Naive thymus-derived CD8-positive, alpha-beta T cell (primary cell): ENCODE results near the gene CTCF. TPM values are rescaled to one million over a fixed set of nuclear protein-coding genes. Genes with fewer than 3 reads are reported as not detected.

Experiments used
- ATAC-seq, 2 donors: fragments of 150-1000 bp; cut with Tn5 transposase in 1 of 2; sonication (Bioruptor Pico), chemical (Tn5 transposase) in 1 of 2; 1 replicate in 1 of 2; 2 replicates in 1 of 2; pipeline ENCODE4 v1.10.0; 2021; ENCODE audit warnings: mild to moderate bottlenecking in 2 of 2, moderate library complexity in 2 of 2
- POLR2A ChIA-PET: fragments of 350-600 bp; sonication (Branson Sonifier 250); formaldehyde crosslinking; loops from one replicate; lab custom pipeline; 2021; ENCODE audit warnings: antibody characterized with exemption; lab: Charles Lee
- DNase-seq, 10 donors: peaks; one replicate each; pipeline versions ENCODE4 v3.0.0 to v3.0.0-alpha.2; 2020 to 2022
- H3K27ac Mint-ChIP-seq, 10 donors: one replicate each; pipeline ENCODE4 v1.8.0; 2020 to 2022; ENCODE audit warnings: mild to moderate bottlenecking in 10 of 10, mixed read lengths in 10 of 10, moderate library complexity in 4 of 10, inconsistent platforms in 1 of 10
- H3K27me3 Mint-ChIP-seq, 5 donors: one replicate each; pipeline ENCODE4 v1.8.0; 2021 to 2022; ENCODE audit warnings: mixed read lengths in 5 of 5
- H3K36me3 Mint-ChIP-seq, 3 donors: one replicate each; pipeline ENCODE4 v1.8.0; 2020 to 2022; ENCODE audit warnings: mixed read lengths in 3 of 3, mild to moderate bottlenecking in 2 of 3, inconsistent platforms in 1 of 3
- H3K4me1 Mint-ChIP-seq, 4 donors: one replicate each; pipeline ENCODE4 v1.8.0; 2021 to 2022; ENCODE audit warnings: mixed read lengths in 4 of 4
- H3K4me3 Mint-ChIP-seq, 10 donors: one replicate each; pipeline ENCODE4 v1.8.0; 2020 to 2022; ENCODE audit warnings: mild to moderate bottlenecking in 10 of 10, mixed read lengths in 10 of 10, moderate library complexity in 6 of 10, inconsistent platforms in 1 of 10
- H3K9me3 Mint-ChIP-seq, 9 donors: one replicate each; pipeline ENCODE4 v1.8.0; 2020 to 2022; ENCODE audit warnings: mixed read lengths in 9 of 9, mild to moderate bottlenecking in 3 of 9, inconsistent platforms in 1 of 9, moderate library complexity in 1 of 9
- polyA plus RNA-seq, 3 donors: library from polyadenylated mRNA; unstranded; fragments of 300-500 nt; fragmentation: Illumina TruSeq; gene quantifications; one replicate each; pipeline ENCODE4 v1.2.3, GENCODE V29; 2021
- total RNA-seq, 8 experiments: library from RNA in 2 of 8; stranded (reverse) in 2 of 8; gene quantifications; one replicate each; pipeline ENCODE4 v1.2.3 and lab custom pipeline; 2021 to 2026

The CTCF gene
- total and polyA plus RNA-seq, 5 experiments from 2014 or later: 37.1 to 67.6 (median 61.1) TPM

GRCh38 chr16:67663151-67663876 lies 101.0 kb downstream of the CTCF start:
- Mint-ChIP-seq H3K9me3 (no peaks in the 10 kb centered on the region), H3K27ac (peak overlapping the region in 6 of 10 donors; percentile 12 to 73 (median 52)), H3K4me1 (peaks cover 8 to 53% (median 38%) of the 10 kb centered on the region in 4 donors), H3K27me3 (no peaks in the 10 kb centered on the region), H3K36me3 (no peaks in the 10 kb centered on the region), H3K4me3 (peak overlapping the region in 1 of 10 donors; percentile 10)
- ATAC-seq (no peak), DNase-seq (peak in 3 of 10 donors; percentile 19 to 67 (median 28))
- POLR2A ChIA-PET: interaction anchor here (1.0 to 3.8 kb wide), 4 partner anchors 18 to 417 kb away, joined by 3 to 19 read pairs (median 6); partner anchors contain the start of genes CARMIL2 and CTCF

- H3K9me3 Mint-ChIP-seq: no peaks in the 10 kb centered on the region
- no peak for DNase-seq
- H3K27ac Mint-ChIP-seq: peak overlapping the region in 6 of 10 donors; percentile 12 to 84 (median 65)
- no peaks in the 10 kb centered on the region for H3K27me3 Mint-ChIP-seq
- H3K36me3 Mint-ChIP-seq: no peaks in the 10 kb centered on the region
- peaks cover 8 to 50% (median 37%) of the 10 kb centered on the region in 4 donors for H3K4me1 Mint-ChIP-seq
- POLR2A ChIA-PET: interaction anchor here (2.5 to 3.8 kb wide), 2 partner anchors 18 to 102 kb away, joined by 8 to 19 read pairs; partner anchors contain the start of genes CARMIL2 and CTCF
- H3K4me3 Mint-ChIP-seq: peak overlapping the region in 2 of 10 donors; percentile 56 to 58
- ATAC-seq: no peak
Observed at GRCh38 chr16:67663877-67664222, 101.5 kb downstream of the CTCF start.

- Mint-ChIP-seq H3K4me3 (peak overlapping the region in 5 of 10 donors; percentile 3 to 78 (median 44)), H3K9me3 (no peaks in the 10 kb centered on the region), H3K4me1 (peaks cover 8 to 46% (median 35%) of the 10 kb centered on the region in 4 donors), H3K27me3 (no peaks in the 10 kb centered on the region), H3K36me3 (no peaks in the 10 kb centered on the region), H3K27ac (peak overlapping the region in 8 of 10 donors; percentile 20 to 88 (median 68))
- DNase-seq (no peak), ATAC-seq (no peak)
- POLR2A ChIA-PET: interaction anchor here (1.8 to 3.8 kb wide), 3 partner anchors 19 to 126 kb away, joined by 4 to 19 read pairs (median 8); partner anchors contain the start of genes CARMIL2 and CTCF
Observed at GRCh38 chr16:67664258-67664657, 101.9 kb downstream of the CTCF start.

GRCh38 chr16:67664871-67665270 lies 102.5 kb downstream of the CTCF start:
- H3K4me1 Mint-ChIP-seq: peaks cover 10 to 40% (median 32%) of the 10 kb centered on the region in 4 donors
- no peaks in the 10 kb centered on the region for H3K9me3 Mint-ChIP-seq
- peak in 1 of 10 donors; percentile 36 for DNase-seq
- ATAC-seq: no peak
- POLR2A ChIA-PET: interaction anchor here (1.3 to 6.6 kb wide), 5 partner anchors 19 to 143 kb away, joined by 3 to 41 read pairs (median 8); partner anchors contain the start of genes CARMIL2 and CTCF
- H3K27me3 Mint-ChIP-seq: no peaks in the 10 kb centered on the region
- H3K4me3 Mint-ChIP-seq: peak overlapping the region in 8 of 10 donors; percentile 6 to 78 (median 50)
- H3K36me3 Mint-ChIP-seq: no peaks in the 10 kb centered on the region
- peak overlapping the region in 5 of 10 donors; percentile 64 to 88 (median 66) for H3K27ac Mint-ChIP-seq

GRCh38 chr16:67665598-67665997 lies 103.3 kb downstream of the CTCF start:
- ATAC-seq: no peak
- POLR2A ChIA-PET: interaction anchor here (1.2 to 6.6 kb wide), 7 partner anchors 20 to 144 kb away, joined by 3 to 41 read pairs (median 12); partner anchors contain the start of genes CARMIL2, CTCF and RIPOR1
- DNase-seq: no peak
- H3K27me3 Mint-ChIP-seq: no peaks in the 10 kb centered on the region
- peaks cover 10 to 40% (median 31%) of the 10 kb centered on the region in 4 donors for H3K4me1 Mint-ChIP-seq
- H3K4me3 Mint-ChIP-seq: peak overlapping the region; percentile 3 to 92 (median 67)
- H3K9me3 Mint-ChIP-seq: no peaks in the 10 kb centered on the region
- peak overlapping the region in 8 of 10 donors; percentile 6 to 81 (median 72) for H3K27ac Mint-ChIP-seq
- no peaks in the 10 kb centered on the region for H3K36me3 Mint-ChIP-seq

GRCh38 chr16:67666032-67666551 lies 103.8 kb downstream of the CTCF start:
- peak in 2 of 10 donors; percentile 17 to 53 for DNase-seq
- Mint-ChIP-seq H3K27ac (peak overlapping the region in 8 of 10 donors; percentile 69 to 88 (median 76)), H3K4me1 (peaks cover 10 to 37% (median 30%) of the 10 kb centered on the region in 4 donors), H3K27me3 (no peaks in the 10 kb centered on the region), H3K4me3 (peak overlapping the region; percentile 49 to 92 (median 70)), H3K36me3 (no peaks in the 10 kb centered on the region), H3K9me3 (no peaks in the 10 kb centered on the region)
- POLR2A ChIA-PET: interaction anchor here (1.2 to 6.6 kb wide), 10 partner anchors 21 to 144 kb away, joined by 3 to 41 read pairs (median 14); partner anchors contain the start of genes CARMIL2, CTCF and RIPOR1
- peak; percentile 0 to 13 for ATAC-seq

GRCh38 chr16:67666559-67667452 lies 104.5 kb downstream of the CTCF start, which contains the start of the genes C16orf86 and ENKD1:
Gene C16orf86 (plus strand): TSS chr16:67666814. CDS start chr16:67666971, 157 bp downstream.
Gene ENKD1 (minus strand): TSS chr16:67666750. CDS start chr16:67666442, 308 bp downstream.
- H3K27me3 Mint-ChIP-seq: no peaks in the 10 kb centered on the region
- H3K4me1 Mint-ChIP-seq: peaks cover 6 to 30% (median 25%) of the 10 kb centered on the region in 4 donors
- H3K4me3 Mint-ChIP-seq: peak within 1 kb of the TSS; percentile 74 to 95 (median 86)
- DNase-seq (peak; percentile 70 to 92 (median 78)), ATAC-seq (peak; percentile 67 to 69)
- H3K9me3 Mint-ChIP-seq: no peaks in the 10 kb centered on the region
- no peaks in the 10 kb centered on the region for H3K36me3 Mint-ChIP-seq
- H3K27ac Mint-ChIP-seq: peak within 1 kb of the TSS in 9 of 10 donors; percentile 29 to 93 (median 83)
- POLR2A ChIA-PET: interaction anchor here (1.0 to 6.6 kb wide), 12 partner anchors 22 to 268 kb away, joined by 3 to 41 read pairs (median 10); partner anchors contain the start of genes ATP6V0D1, CARMIL2, CTCF and GFOD2

GRCh38 chr16:67667453-67667816 lies 105.1 kb downstream of the CTCF start:
- Mint-ChIP-seq H3K9me3 (no peaks in the 10 kb centered on the region), H3K27me3 (no peaks in the 10 kb centered on the region), H3K4me3 (peak overlapping the region; percentile 74 to 95 (median 86)), H3K4me1 (peaks cover 6 to 29% (median 24%) of the 10 kb centered on the region in 4 donors), H3K36me3 (no peaks in the 10 kb centered on the region), H3K27ac (peak overlapping the region in 9 of 10 donors; percentile 29 to 91 (median 82))
- DNase-seq: no peak
- POLR2A ChIA-PET: interaction anchor here (1.0 to 6.6 kb wide), 11 partner anchors 22 to 267 kb away, joined by 3 to 41 read pairs (median 12); partner anchors contain the start of genes ATP6V0D1, CARMIL2, CTCF and GFOD2
- no peak for ATAC-seq

- Mint-ChIP-seq H3K27ac (peak overlapping the region in 6 of 10 donors; percentile 61 to 90 (median 79)), H3K4me3 (peak overlapping the region; percentile 53 to 95 (median 84)), H3K4me1 (peaks cover 9 to 30% (median 27%) of the 10 kb centered on the region in 4 donors), H3K36me3 (no peaks in the 10 kb centered on the region), H3K9me3 (no peaks in the 10 kb centered on the region), H3K27me3 (no peaks in the 10 kb centered on the region)
- POLR2A ChIA-PET: interaction anchor here (1.0 to 6.6 kb wide), 11 partner anchors 23 to 267 kb away, joined by 3 to 41 read pairs (median 12); partner anchors contain the start of genes ATP6V0D1, CARMIL2, CTCF and GFOD2
- peak; percentile 89 to 92 for ATAC-seq
- peak; percentile 65 to 91 (median 84) for DNase-seq
Observed at GRCh38 chr16:67667817-67668494, 105.6 kb downstream of the CTCF start.

GRCh38 chr16:67668495-67669157 lies 106.3 kb downstream of the CTCF start:
- ATAC-seq: no peak
- no peaks in the 10 kb centered on the region for H3K36me3 Mint-ChIP-seq
- H3K4me3 Mint-ChIP-seq: peak overlapping the region in 4 of 10 donors; percentile 2 to 59 (median 47)
- H3K4me1 Mint-ChIP-seq: peaks cover 9 to 30% (median 27%) of the 10 kb centered on the region in 4 donors
- no peaks in the 10 kb centered on the region for H3K27me3 Mint-ChIP-seq
- peak in 2 of 10 donors; percentile 31 to 64 for DNase-seq
- H3K27ac Mint-ChIP-seq: peak overlapping the region in 5 of 10 donors; percentile 23 to 63 (median 44)
- no peaks in the 10 kb centered on the region for H3K9me3 Mint-ChIP-seq
- POLR2A ChIA-PET: interaction anchor here (1.1 to 6.6 kb wide), 6 partner anchors 23 to 147 kb away, joined by 3 to 41 read pairs (median 26); partner anchors contain the start of genes CARMIL2 and CTCF
